Gastrocnemius medialis (tissue), 4 donors: Measurements from ENCODE around the gene NOD1. TPM values are rescaled to one million over a fixed set of nuclear protein-coding genes. Genes with fewer than 3 reads are reported as not detected.
A peak's percentile ranks its signal among the peaks of the same experiment; 100 is the strongest.

Experiments
- ATAC-seq, 2 donors: fragments of 150-250 bp; one replicate each; pipeline ENCODE4 v1.9.1; 2016
- DNase-seq, 2 donors: peaks; one replicate each; pipeline ENCODE4 v3.0.0-alpha.2; 2019
- H3K27ac ChIP-seq, 4 donors: fragments of 200-600 bp; sonication (generic); 1 replicate in 1 of 4; 2 replicates in 3 of 4; pipeline ENCODE4 v1.5.1; 2016 to 2018; ENCODE audit warnings: mild to moderate bottlenecking in 2 of 4, moderate library complexity in 1 of 4
- H3K27me3 ChIP-seq, 3 donors: fragments of 200-600 bp; sonication (generic) in 2 of 3; 1 replicate in 1 of 3; 2 replicates in 2 of 3; pipeline versions ENCODE4 v1.5.1 to v1.6.0; 2016 to 2019; ENCODE audit warnings: mild to moderate bottlenecking in 1 of 3, moderate library complexity in 1 of 3
- H3K36me3 ChIP-seq, 2 donors: fragments of 200-600 bp; sonication (generic) in 1 of 2; one replicate each; pipeline ENCODE4 v1.5.1; 2017 to 2018
- H3K4me1 ChIP-seq, 2 donors: fragments of 200-600 bp; sonication (generic) in 1 of 2; one replicate each; pipeline ENCODE4 v1.5.1; 2016 to 2017; ENCODE audit warnings: mild to moderate bottlenecking in 2 of 2
- H3K4me3 ChIP-seq, 4 donors: fragments of 200-600 bp; sonication (generic) in 3 of 4; 1 replicate in 1 of 4; 2 replicates in 3 of 4; pipeline ENCODE4 v1.5.1; 2016 to 2019; ENCODE audit warnings: mild to moderate bottlenecking in 2 of 4
- H3K9me3 ChIP-seq, 3 donors: fragments of 200-600 bp; sonication (generic) in 2 of 3; 1 replicate in 1 of 3; 2 replicates in 2 of 3; pipeline ENCODE4 v1.5.1; 2016 to 2019
- POLR2A ChIP-seq, 2 donors: fragments of 450-650 bp; IDR thresholded peaks; one replicate each; pipeline ENCODE4 v1.6.1; 2017; ENCODE audit warnings: antibody characterized with exemption in 2 of 2, mild to moderate bottlenecking in 2 of 2, moderate library complexity in 2 of 2
- in situ Hi-C, 4 donors: fragments of 200-750 bp; cut with MboI; loops; one replicate each; pipeline versions ENCODE4 v1.15.0 to v1.8.0; 2017; ENCODE audit warnings: low sequenced_read_pairs in 4 of 4
- intact Hi-C: fragments of 100-400 bp; cut with DNase I; formaldehyde crosslinking; loops from one replicate; pipeline ENCODE4 v1.15.1; 2023; ENCODE audit warnings: low total_unique reads
- total RNA-seq, 4 donors: library from RNA; depleted of rRNA; stranded (reverse); fragments of >200 nt; gene quantifications; one replicate each; pipeline versions ENCODE4 v1.1.0 to v1.2.3, GENCODE V29; 2016
- TF ChIP-seq, protein P1 (sequence below), 5 experiments: fragments of 450-650 bp in 3 of 5; fragments of 200-600 bp in 2 of 5; sonication (generic) in 2 of 5; IDR thresholded peaks in 4 of 5; conservative IDR thresholded peaks in 1 of 5; 1 replicate in 4 of 5; 2 replicates in 1 of 5; pipeline ENCODE4 v1.5.1; 2016 to 2019; ENCODE audit warnings: antibody characterized with exemption in 5 of 5, mild to moderate bottlenecking in 3 of 5, moderate library complexity in 3 of 5

The NOD1 gene
- total RNA-seq, 4 donors from 2014 or later = 2.3 to 4.6 (median 3.6) TPM

DNA sequence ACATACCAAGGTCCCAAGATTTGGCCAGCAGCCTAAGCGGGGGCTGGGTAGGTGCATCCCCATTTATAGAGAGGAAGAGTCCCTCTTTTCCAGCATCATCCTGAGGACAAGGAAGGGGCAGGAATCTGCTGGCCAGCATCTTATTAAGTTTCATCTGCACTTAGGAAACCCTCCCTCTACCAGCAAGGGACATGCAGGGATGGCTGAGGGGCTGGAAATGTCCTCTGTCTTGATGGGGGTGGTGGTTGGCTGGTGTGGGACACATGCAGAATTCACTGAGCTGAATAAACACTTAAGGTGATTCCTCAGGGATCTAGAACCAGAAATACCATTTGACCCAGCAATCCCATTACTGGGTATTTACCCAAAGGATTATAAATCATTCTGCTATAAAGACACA lies 42.1 kb downstream of the NOD1 start:
- Histone ChIP-seq H3K27me3 (no peaks in the 10 kb centered on the region), H3K36me3 (peaks cover 0 to 33% of the 10 kb centered on the region in 2 donors), H3K4me1 (peaks cover 7 to 14% of the 10 kb centered on the region in 2 donors), H3K9me3 (no peaks in the 10 kb centered on the region), H3K4me3 (no peak overlapping the region), H3K27ac (no peak overlapping the region)
- DNase-seq = no peak
- no peak for ATAC-seq
- in situ Hi-C loops (no loop called here), intact Hi-C loops (no loop called here)
- TF ChIP-seq POLR2A (IDR thresholded peaks at IDR 0.05) = no peak
- TF ChIP-seq, protein P1, sequence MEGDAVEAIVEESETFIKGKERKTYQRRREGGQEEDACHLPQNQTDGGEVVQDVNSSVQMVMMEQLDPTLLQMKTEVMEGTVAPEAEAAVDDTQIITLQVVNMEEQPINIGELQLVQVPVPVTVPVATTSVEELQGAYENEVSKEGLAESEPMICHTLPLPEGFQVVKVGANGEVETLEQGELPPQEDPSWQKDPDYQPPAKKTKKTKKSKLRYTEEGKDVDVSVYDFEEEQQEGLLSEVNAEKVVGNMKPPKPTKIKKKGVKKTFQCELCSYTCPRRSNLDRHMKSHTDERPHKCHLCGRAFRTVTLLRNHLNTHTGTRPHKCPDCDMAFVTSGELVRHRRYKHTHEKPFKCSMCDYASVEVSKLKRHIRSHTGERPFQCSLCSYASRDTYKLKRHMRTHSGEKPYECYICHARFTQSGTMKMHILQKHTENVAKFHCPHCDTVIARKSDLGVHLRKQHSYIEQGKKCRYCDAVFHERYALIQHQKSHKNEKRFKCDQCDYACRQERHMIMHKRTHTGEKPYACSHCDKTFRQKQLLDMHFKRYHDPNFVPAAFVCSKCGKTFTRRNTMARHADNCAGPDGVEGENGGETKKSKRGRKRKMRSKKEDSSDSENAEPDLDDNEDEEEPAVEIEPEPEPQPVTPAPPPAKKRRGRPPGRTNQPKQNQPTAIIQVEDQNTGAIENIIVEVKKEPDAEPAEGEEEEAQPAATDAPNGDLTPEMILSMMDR (IDR thresholded peaks at IDR 0.05 in 4 of 5, conservative IDR thresholded peaks at IDR 0.05 in 1 of 5) = no peak

DNA sequence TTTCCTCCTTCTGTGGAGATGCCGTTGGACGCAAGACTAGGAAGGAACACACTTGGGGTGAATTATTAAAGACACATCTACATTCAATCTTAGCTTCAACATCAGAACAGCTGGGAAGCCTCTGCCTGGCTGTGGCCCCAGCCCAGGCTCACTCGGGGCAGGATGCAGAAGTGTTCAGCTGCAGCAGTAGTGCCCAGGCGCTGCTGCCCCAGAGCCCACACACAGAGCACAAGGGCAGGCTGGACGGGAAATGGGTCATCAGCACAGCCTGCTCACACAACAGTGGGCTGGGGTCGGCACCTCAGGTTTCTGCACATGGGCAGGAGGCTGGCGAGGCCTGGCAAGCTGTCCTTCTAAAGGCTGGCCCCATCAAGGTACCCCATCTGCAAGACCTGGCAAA lies 42.5 kb downstream of the NOD1 start:
- no peak for DNase-seq
- Histone ChIP-seq H3K36me3 (peaks cover 0 to 33% of the 10 kb centered on the region in 2 donors), H3K9me3 (no peaks in the 10 kb centered on the region), H3K4me1 (peaks cover 12 to 18% of the 10 kb centered on the region in 2 donors), H3K27ac (no peak overlapping the region), H3K27me3 (no peaks in the 10 kb centered on the region), H3K4me3 (no peak overlapping the region)
- intact Hi-C loops = no loop called here
- TF ChIP-seq, protein P1 (IDR thresholded peaks at IDR 0.05 in 4 of 5, conservative IDR thresholded peaks at IDR 0.05 in 1 of 5) = no peak
- no peak for TF ChIP-seq POLR2A (IDR thresholded peaks at IDR 0.05)
- in situ Hi-C loops = no loop called here
- ATAC-seq = no peak

GRCh38 chr7:30434140-30434799 lies 44.3 kb downstream of the NOD1 start:
- ATAC-seq = no peak
- no peaks in the 10 kb centered on the region for H3K27me3 ChIP-seq
- TF ChIP-seq, protein P1 (IDR thresholded peaks at IDR 0.05 in 4 of 5, conservative IDR thresholded peaks at IDR 0.05 in 1 of 5) = no peak
- H3K36me3 ChIP-seq = peaks cover 0 to 37% of the 10 kb centered on the region in 2 donors
- H3K4me3 ChIP-seq = no peak overlapping the region
- H3K27ac ChIP-seq = no peak overlapping the region
- no peak for DNase-seq
- intact Hi-C loops (no loop called here), in situ Hi-C loops (no loop called here)
- H3K9me3 ChIP-seq = no peaks in the 10 kb centered on the region
- H3K4me1 ChIP-seq = peaks cover 15 to 26% of the 10 kb centered on the region in 2 donors

DNA sequence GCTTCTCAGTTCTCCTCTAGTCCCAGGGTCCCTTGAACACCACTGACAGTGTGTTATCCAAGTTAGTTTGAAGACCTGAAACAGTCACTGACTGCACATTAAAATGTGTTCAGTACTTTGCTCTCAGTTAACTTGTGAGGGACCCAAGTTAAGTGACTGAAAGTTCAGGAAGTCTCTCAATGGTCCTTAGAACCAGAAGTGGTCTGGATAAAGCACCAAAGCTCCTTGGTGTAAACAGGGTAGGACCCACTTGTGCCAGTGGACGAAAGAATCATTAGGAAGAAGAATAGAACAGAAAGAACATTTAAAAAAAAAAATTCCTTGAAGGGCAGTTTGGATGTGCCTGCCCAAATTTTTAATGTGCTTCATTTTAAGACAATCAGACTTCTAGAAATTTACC lies 45.1 kb downstream of the NOD1 start:
- in situ Hi-C loops = no loop called here
- Histone ChIP-seq H3K4me1 (peaks cover 15 to 26% of the 10 kb centered on the region in 2 donors), H3K36me3 (peaks cover 0 to 45% of the 10 kb centered on the region in 2 donors), H3K27ac (peak overlapping the region in 1 of 4 donors; percentile 1), H3K9me3 (no peaks in the 10 kb centered on the region), H3K4me3 (no peak overlapping the region), H3K27me3 (no peaks in the 10 kb centered on the region)
- TF ChIP-seq, protein P1 (IDR thresholded peaks at IDR 0.05 in 4 of 5, conservative IDR thresholded peaks at IDR 0.05 in 1 of 5) = no peak
- no peak for TF ChIP-seq POLR2A (IDR thresholded peaks at IDR 0.05)
- ATAC-seq (no peak), DNase-seq (no peak)
- intact Hi-C loops = no loop called here
